GM18511 (cell line): ENCODE results near the gene HECW1.

Experiments
- ATAC-seq: cut with Tn5 transposase; IDR thresholded peaks from one replicate; pipeline ENCODE4 v1.9.1; 2021; ENCODE audit warnings: mild to moderate bottlenecking, moderate library complexity; ENCODE audit not compliant: unreplicated experiment

Gene HECW1

DNA sequence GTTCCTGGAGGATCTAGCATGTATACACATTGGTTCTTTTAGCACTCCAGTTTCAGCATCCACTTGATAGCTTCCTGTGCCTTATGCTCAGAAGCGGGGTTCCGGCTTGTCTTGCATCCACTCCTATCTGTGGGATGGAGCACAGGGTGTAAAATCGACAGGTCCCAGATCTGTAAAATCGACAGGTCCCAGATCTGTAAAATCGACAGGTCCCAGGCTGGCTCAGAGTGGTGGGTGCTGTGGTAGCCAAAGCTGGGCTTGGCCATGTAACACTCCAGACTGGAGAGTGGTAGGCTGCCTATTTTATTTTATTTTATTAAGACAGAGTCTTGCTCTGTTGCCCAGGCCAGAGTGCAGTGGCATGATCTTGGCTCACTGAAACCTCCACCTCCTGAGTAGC is 30.3 kb downstream of the HECW1 start:
- no peak for ATAC-seq

DNA sequence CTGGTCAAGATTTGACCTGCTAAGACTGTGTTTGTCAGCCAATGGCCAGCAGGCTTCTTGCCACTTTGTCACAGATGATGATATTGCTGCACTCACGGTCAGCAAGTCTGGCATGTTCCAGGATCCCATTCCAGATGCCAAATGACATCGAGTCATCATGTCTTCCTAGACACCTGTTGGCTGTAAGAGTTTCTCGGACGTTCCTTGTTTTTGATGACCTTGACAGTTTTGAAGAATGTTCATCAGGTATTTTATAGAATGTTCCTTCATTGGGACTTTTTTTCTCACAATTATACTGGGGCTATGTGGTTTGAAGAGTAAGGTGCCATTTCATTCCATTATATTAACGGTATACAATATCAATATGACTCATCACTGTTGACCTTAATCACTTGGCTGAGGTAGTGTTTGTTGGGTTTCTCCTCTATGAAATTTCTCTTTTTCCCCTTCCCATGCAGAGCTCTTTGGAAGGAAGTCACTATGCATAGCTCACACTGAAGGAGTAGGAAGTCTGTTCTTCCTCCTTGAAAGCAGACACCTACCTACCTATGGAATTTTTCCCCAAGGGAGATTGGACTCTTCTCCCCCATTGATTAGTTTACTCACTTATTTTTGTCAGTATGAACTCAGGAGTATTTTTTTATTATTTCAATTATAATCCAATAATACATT is 31.6 kb downstream of the HECW1 start:
- no peak for ATAC-seq

DNA sequence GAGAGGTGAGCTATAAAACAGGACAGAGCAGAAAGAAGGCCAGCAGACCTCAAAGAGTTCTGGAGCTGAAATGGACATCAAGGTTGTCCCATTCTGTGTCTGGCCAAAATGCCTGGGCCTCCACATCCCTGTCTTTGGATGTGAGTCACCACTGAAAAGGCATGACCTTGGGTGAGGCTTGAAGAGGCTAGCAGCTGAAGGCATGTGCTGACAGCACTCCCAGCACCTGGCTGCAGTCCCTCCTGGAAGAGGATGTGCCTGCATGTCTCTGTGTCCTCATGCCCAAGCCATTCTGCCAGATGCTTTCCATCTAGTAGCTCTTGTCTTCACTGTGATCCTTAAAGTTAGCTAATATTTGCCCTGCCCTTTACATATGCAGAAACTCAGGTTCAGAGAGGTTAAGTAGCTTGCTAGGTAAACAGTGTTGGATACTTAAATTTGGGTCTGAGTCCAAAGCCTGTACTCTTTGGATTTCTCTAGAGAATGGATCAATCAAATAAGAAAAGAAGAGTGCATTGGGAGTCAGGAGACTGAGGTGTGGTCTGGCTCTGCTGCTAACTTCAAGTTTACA is 35.8 kb downstream of the HECW1 start:
- ATAC-seq = no peak

DNA sequence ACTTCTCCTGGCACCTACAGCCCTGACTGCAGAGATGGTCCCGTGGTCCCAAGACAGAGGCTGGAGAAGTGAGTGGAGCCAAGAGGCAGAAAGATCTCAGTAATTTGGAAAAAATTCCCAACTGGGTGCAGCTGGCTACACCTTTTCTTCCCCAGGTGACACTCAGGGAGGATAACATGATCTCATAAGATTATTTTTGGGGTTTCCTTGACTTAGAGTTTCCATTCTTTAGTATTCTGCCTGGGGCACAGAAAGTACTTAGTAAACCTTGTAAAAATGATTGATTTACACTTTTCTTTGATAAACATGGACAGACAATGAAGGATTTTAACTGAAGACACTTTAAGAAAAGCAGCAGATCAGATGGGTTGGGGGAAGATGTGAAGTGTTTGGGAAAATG is 38.6 kb downstream of the HECW1 start:
- no peak for ATAC-seq

DNA sequence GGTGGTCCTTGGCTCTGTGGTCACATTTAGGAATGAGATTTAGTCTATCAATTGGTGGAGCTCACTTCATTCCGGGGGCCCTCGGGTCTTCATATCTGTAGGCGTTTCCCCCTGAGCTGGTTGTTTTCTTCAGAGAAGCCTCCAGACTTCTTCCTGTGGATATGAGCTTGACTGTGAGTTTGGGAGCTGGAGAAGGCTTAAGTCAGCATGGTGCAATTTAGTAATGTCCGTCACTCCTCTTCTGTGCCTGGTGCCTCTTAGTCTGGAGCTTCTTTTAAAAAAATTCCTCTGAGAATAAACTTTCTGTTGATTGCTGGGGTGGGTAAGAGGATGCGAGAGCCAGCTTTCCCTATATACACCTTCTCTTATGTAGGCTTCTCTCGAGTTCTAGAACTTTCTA is 40.2 kb downstream of the HECW1 start:
- ATAC-seq = no peak

DNA sequence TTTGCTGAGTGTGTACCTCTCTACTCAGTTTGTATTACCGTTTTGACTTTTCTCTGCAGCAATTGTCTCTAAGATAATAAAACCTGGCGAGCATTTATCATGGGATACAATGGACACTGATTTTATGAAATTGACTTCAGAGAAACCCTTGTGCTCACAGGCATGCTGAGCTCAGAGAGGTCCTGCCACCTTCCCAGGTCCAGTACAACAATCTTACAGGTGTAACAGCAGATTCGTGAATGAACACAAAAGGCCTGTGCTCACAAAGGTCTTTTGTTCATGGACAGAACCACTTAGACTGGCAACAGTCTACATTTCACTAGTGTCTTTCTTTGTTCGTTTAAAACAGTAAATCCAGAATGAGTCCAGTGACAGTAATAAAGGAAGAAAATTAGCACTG is 43.2 kb downstream of the HECW1 start:
- no peak for ATAC-seq

DNA sequence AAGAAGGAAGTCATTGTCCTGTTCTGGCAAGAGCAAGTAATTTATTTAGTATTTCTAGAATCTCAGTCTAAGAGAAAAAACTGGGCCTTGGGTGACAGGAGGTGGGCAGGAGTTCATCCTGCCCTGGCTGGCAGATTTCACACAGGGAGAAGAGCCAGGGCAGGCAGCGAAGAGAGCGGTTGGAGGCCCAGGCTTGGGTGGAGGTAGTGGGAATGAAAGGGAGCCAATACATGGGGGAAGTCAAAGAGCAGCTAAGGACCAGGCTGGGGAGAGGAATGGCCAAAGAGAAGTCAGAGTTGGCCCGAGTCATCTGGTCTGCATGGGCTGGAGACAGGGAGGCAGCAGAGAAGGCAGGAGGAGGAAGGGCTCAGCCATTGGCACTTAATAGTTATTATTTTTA is 51.4 kb downstream of the HECW1 start:
- no peak for ATAC-seq

DNA sequence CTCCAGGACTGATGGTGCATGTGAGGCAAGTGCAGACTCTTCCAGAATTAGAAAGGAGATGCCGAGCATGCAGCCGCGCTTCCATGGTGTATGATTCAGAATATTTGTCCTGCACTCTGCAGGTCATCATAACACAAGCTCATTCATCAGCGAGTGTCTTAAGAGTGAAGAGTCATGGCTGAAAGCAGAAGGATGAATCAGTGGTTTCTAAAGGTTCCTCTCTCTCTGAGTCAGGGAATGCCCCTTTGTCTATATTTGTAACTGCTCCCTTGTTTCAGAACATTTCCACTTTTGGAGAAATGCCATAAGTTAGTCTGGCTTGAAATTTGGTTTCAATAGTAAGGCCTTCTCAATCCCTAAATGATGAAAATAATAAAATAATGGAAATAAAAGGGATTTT is 52.3 kb downstream of the HECW1 start:
- peak; percentile 93 for ATAC-seq

DNA sequence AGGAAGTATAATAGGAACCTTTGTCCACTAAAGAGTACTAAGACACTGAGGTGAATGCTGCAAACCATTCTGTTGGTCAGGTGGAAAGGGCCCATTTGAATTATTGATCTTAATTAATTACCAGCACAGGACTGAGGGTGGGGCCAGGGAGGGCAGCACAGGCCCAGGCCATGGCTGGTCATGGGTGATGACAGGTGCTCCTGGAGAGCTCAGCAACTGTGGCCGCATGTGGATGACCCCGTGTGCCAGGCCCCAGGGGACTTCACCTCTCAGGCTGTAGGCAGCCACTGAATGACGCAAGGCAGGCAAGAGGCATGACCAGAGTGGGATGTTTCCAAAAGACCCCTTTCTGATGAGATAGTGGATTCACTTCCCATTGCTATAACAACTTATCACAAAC is 54.2 kb downstream of the HECW1 start:
- ATAC-seq = no peak

DNA sequence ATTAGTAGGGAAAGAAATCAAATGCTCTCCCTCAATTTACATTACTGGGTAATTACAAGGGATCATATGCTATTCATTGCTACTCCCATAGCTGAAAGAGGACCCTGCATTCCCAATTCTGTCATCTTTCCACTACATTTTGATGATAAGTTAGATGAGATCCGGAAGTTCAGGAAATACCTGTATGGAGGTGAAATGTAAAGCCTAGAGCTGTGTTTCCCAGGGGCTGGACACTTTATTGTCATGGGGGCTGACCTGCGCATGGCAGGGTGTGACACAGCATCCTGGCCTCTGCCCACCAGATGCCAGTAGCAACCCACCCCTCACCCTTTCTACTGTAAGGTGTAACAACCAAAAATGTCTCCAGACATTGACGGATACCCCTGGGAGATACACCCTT is 56.6 kb downstream of the HECW1 start:
- no peak for ATAC-seq

DNA sequence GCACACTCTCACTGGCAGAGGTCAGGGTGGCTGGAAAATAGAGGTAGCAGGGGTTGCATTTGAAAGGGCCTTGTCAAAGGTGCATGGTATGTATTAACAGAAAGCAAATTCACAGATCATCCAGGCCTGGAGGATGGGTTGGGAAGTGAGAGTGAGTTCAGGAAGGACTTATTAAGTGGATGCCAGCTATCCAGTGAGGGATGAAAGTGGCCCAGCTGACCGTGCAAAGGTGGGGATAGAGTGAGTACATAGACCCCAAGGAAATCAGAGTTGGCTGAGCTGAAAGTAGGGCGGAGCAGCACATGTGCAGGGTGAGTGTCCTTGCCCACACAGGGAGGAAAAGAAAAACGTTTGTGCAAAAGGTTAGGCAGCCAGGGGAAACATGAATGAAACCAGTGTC is 58.1 kb downstream of the HECW1 start:
- ATAC-seq = no peak

DNA sequence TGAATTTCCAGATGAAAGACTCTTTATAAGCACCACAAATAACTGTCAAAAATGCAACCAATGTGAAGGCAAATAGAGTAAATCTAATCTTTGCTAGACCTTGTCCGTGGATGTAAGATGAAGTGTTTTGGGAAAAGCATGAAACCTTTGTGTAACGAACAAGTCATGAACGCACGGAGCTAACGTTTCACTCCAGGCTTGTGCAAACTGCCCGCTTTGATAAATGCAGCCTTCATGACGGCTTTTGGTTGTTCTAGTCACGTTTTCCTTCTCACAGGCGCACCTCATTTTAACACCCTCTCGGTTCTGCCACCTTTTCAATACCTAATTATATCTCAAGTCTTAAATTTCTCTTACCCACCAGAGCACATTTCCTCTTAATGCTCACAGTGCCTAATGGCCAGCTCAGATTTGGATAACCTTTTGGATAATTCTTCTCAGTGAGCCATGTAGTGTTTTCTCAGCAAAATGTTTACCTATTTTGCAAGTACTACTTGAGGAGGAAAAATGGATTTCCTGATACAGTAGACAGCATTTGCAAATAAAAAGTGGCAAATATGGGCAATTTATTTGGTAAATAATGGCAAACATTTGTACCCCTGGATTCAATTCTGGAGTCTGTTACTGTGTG is 63.2 kb downstream of the HECW1 start:
- no peak for ATAC-seq

DNA sequence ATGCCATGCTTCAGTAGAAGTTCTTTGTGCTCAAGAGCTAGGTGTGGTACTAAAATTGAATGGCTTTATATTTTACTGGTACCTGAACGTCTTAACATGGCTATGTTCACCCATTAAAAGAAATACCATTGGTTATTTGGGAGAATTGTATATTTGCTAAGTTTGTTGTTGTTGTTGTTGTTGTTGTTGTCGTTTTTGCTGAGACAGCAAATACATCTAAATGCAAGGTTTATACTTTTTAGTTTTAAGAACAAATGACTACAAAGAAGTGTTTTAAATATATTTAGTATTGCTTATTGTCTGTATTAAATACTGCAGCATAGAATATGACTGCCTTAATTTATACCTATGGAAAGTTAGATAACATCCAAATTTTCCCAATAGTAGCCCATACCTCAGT is 66.9 kb downstream of the HECW1 start:
- no peak for ATAC-seq

DNA sequence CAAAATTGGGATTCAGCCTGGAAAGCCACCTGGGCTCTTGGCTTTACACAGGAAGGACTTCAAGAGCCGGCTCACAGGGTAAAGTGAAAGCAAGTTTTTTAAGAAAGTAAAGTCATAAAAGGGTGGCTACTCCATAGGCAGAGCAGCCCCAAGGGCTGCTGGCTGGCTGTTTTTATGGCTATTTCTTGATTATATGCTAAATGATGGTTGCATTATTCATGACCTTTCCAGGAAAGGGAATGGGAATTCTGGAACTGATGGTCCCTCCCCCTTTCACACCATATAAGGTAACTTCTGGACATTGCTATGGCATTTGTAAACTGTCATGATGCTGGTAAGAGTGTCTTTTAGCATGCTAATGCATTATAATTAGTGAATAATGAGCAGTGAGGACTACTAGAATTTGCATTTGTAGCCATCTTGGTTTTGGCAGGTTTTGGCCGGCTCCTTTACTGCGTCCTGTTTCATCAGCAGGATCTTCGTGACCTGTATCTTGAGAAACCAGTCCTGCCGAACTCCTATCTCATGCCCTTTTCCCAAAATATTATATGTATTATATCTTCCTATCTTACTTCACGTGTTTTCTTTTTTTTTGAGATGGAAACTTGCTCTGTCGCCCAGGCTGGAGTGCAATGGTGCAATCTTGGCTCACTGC is 80.5 kb downstream of the HECW1 start:
- ATAC-seq = no peak

DNA sequence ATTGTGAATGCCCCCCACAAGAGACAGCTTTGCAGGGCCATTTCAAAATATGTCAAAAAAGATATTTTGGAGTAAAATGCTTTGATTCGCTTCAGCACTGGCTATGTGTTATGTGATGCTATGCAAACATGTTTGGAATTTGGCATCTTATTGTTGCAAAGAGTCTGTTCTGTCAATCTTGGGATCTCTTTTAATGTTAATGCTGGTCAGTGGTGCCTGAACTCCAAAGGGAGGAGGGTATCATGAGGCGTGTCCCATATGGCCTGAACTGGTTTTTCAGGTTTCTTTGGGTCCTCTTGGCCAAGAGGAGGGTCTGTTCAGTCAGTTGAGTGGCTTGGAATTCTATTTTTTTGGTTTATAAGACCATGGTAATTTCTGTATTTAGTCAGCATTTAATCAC is 81.4 kb downstream of the HECW1 start:
- no peak for ATAC-seq

DNA sequence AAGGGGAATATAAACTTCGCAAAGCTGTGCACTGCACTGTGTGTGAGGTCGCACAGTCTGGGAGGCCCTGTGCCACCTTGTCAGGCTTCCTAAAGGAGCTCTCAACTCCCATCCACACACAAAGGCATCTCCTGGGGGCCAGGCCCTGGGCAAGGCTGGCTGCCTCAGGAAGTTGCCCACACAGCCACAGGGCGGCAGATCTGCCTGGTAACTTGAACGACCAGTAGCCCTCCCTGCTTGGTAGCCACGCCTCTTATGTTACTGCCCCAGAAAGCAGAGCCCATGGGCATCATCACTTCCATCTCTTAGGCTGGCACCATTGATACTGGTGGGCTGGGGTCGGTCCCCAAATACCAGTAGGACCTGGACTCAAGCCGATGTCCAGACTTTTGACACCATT is 82.8 kb downstream of the HECW1 start:
- no peak for ATAC-seq

DNA sequence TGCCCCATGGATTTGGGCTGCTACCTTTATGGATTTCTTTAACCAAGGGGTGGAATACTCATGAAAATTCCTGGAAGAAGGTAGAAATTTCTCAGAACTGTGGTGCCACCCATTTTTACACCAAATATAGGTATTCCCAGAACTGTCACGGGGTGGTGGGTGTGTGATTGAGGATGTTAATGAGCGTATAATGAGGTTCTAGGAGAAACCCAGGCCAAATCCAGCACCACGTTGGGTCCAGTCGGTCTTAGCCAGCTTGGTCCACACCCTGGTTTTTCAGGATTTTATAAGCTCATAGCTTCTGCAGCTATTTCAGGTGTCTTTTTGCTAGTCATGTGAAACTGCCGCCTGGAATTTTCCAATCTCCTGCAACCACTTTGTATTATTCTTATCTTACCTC is 83.3 kb downstream of the HECW1 start:
- no peak for ATAC-seq

DNA sequence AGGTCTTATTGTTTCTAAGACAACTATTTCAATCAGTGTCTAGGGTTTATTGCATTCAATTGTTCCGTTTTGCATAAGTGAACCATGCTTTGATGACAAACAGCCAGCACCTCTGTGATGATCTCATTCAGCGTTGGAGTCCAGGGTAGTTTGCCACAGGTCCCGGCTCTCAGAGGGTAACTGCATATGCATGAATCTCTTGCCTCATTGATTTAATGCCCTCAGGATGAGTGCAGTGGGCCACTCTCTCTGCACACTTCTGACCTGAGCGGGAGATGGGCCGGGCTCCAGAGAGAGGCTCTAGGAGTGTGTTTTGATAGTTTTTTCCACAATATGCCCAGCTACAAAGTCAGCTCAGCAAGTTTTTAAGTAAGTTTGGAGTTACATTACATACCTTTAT is 83.9 kb downstream of the HECW1 start:
- ATAC-seq = no peak

DNA sequence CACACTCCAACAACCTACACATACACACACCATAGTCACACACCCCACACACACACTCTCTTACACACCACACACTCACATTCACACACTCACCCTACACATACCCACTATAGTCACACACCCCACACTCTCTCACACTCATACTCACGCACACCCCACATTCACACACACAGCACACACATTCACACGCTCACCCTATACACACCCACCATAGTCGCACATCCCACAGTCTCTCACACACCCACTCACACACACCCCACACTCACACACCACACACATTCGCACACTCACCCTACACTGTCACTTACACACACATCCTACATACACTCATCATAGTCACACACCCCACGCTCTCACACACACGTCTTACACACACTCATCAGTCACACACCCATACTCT is 85.6 kb downstream of the HECW1 start:
- no peak for ATAC-seq

DNA sequence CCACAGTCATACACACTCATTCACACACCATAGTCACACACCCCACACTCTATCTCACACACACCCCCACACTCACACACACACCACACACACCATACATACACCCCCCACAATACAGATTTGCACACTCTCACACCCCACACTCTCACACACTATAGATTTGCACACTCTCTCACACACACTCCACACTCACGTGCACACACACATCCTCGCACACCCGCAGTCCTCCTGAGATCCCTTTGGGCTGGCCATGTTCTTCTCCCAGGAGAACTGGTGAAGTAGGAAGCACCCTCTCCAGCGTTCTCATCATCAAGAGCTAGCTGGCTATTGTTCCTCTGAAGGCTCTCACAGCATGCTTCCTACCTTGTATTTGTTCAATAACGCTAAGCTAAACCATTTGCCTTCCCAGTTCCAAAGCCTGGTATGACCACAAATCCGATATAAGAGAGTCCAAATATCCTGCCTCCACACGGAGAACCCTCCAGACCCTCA is 86.2 kb downstream of the HECW1 start:
- ATAC-seq = no peak

DNA sequence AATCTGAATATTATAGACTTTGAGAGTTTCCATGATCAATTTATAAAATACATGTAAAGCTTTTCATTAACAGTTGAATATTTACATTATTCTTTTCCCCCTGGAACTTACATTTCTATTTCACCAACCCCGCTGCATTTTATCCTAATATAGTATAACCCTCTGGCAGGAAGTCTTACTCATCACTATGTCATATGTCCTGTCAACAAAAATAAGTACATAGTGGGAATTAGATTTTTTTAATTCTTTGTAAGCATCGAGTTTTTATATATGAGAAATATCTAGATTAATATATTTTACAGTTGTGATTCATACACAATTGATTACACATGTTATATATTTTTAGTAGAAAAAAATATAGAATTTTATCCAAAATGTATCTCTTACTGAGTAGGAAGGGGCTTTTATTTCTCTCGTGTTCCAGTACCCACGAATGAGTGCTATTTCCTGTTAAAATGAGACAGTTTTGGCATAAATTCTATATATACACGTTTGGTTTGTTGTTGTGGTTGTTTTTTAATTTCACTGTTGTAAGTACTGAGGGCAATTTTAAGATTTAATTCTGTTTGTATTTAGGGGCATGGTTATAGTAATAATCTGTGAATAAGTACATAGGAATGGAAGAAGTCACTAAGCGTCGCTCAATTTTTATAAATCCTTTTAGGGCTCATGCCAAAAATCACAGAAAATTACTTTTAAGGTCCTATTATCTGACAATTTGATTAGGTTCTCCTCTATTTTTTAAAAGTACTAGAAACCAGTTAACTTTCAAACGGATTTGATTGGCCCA is 87.1 kb downstream of the HECW1 start:
- ATAC-seq = no peak
